HCT116 (cell line): ENCODE results near the gene HOXD3. TPM values are rescaled to one million over a fixed set of nuclear protein-coding genes. Genes with fewer than 3 reads are reported as not detected.

Experiments used
- ATAC-seq: fragments of 200-7000 bp; cut with Tn5 transposase; 2 replicates; pipeline ENCODE4 v1.9.1; 2020; ENCODE audit warnings: mild to moderate bottlenecking, moderate library complexity
- BruUV-seq: library from RNA; stranded (reverse); fragments of 400-500 nt; replicated peaks from 2 replicates; lab custom pipeline; 2021; lab: Mats Ljungman, UMichigan
- CTCF ChIA-PET: fragments of 300-600 bp; sonication (Branson Sonifier 250); formaldehyde crosslinking; loops from one replicate; lab custom pipeline; 2021; ENCODE audit warnings: antibody characterized with exemption; lab: Charles Lee
- POLR2A ChIA-PET: fragments of 300-600, 350-600 bp; sonication (Branson Sonifier 250); formaldehyde crosslinking; loops from one replicate; lab custom pipeline; 2021; ENCODE audit warnings: antibody characterized with exemption; lab: Charles Lee
- RAD21 ChIA-PET, 2 experiments: fragments of 300-600 bp; sonication (Branson Sonifier 250); formaldehyde crosslinking; loops; one replicate each; lab custom pipeline; 2023; ENCODE audit warnings: low total read pairs in 2 of 2; ENCODE audit not compliant: uncharacterized antibody in 2 of 2, unreplicated experiment in 2 of 2, low non-redundant PET in 1 of 2; lab: Charles Lee
- DNase-seq: peaks from one replicate; pipeline ENCODE4 v3.0.0-alpha.2; 2010; ENCODE audit warnings: low read depth, low spot score
- H2AFZ ChIP-seq: fragments of 200-600 bp; shearing (Covaris generic), sonication (generic); 2 replicates; pipeline ENCODE4 v1.6.1; 2017; ENCODE audit warnings: low read depth, mixed run types, mixed read lengths, antibody characterized with exemption, low read length; ENCODE audit not compliant: poor library complexity, severe bottlenecking
- H3K27ac ChIP-seq: 2 replicates; pipeline ENCODE4 v1.5.1; 2012; ENCODE audit warnings: low read depth, low read length
- H3K27me3 ChIP-seq: fragments of 200-600 bp; sonication (generic); 2 replicates; pipeline ENCODE4 v1.6.1; 2016; ENCODE audit warnings: mixed run types, low read length, mixed read lengths; ENCODE audit not compliant: insufficient read depth
- H3K36me3 ChIP-seq, 2 experiments: fragments of 200-500 bp in 1 of 2; fragments of 200-600 bp in 1 of 2; sonication (Bioruptor generic) in 1 of 2; sonication (generic) in 1 of 2; 2 replicates each; pipeline versions ENCODE4 v1.5.1 to v1.6.1; 2014 to 2016; ENCODE audit warnings: low read length in 2 of 2, inconsistent platforms in 1 of 2, mixed read lengths in 1 of 2, mixed run types in 1 of 2; ENCODE audit not compliant: insufficient read depth in 2 of 2, control insufficient read depth in 1 of 2
- H3K4me1 ChIP-seq, 2 experiments: fragments of 200-600 bp in 1 of 2; sonication (generic) in 1 of 2; 2 replicates each; pipeline versions ENCODE4 v1.5.1 to v1.6.1; 2012 to 2017; ENCODE audit warnings: low read length in 2 of 2, inconsistent platforms in 1 of 2, mild to moderate bottlenecking in 1 of 2, mixed read lengths in 1 of 2, mixed run types in 1 of 2, moderate library complexity in 1 of 2; ENCODE audit not compliant: insufficient read depth in 2 of 2, control insufficient read depth in 1 of 2
- H3K4me2 ChIP-seq: fragments of 200-600 bp; sonication (generic); 2 replicates; pipeline ENCODE4 v1.6.1; 2017; ENCODE audit warnings: mixed run types, low read length, mixed read lengths
- H3K4me3 ChIP-seq, 2 experiments: fragments of 200-600 bp in 1 of 2; sonication (generic) in 1 of 2; replicated peaks in 1 of 2; 2 replicates each; pipeline ENCODE4 v1.5.1; 2011 to 2016; ENCODE audit warnings: low read length in 2 of 2, control low read depth in 1 of 2, low read depth in 1 of 2, mild to moderate bottlenecking in 1 of 2, mixed read lengths in 1 of 2, mixed run types in 1 of 2
- H3K79me2 ChIP-seq: fragments of 200-600 bp; sonication (generic); 2 replicates; pipeline ENCODE4 v1.6.1; 2017; ENCODE audit warnings: mild to moderate bottlenecking, mixed run types, low read length, moderate library complexity, mixed read lengths; ENCODE audit not compliant: insufficient read depth
- H3K9ac ChIP-seq: fragments of 200-600 bp; sonication (generic); 2 replicates; pipeline ENCODE4 v1.6.1; 2016; ENCODE audit warnings: low read length, mixed read lengths
- H3K9me2 ChIP-seq: fragments of 200-600 bp; sonication (generic), shearing (Covaris generic); 2 replicates; pipeline ENCODE4 v1.6.1; 2017; ENCODE audit warnings: mixed run types, mild to moderate bottlenecking, moderate library complexity; ENCODE audit not compliant: insufficient read depth
- H3K9me3 ChIP-seq, 2 experiments: fragments of 200-500 bp in 1 of 2; fragments of 200-600 bp in 1 of 2; sonication (Bioruptor generic) in 1 of 2; sonication (generic) in 1 of 2; 2 replicates each; pipeline ENCODE4 v1.6.1; 2014 to 2017; ENCODE audit warnings: low read length in 2 of 2, mixed read lengths in 2 of 2, inconsistent platforms in 1 of 2, low read depth in 1 of 2, mild to moderate bottlenecking in 1 of 2, mixed run types in 1 of 2, moderate library complexity in 1 of 2; ENCODE audit not compliant: control insufficient read depth in 1 of 2, insufficient read depth in 1 of 2
- H4K20me1 ChIP-seq: fragments of 200-600 bp; sonication (generic), shearing (Covaris generic); 2 replicates; pipeline ENCODE4 v1.6.1; 2017; ENCODE audit warnings: mixed run types, mild to moderate bottlenecking, moderate library complexity; ENCODE audit not compliant: insufficient read depth
- ATF3 ChIP-seq: IDR thresholded peaks from 2 replicates; pipeline ENCODE4 v1.6.1; 2012
- CBX3 ChIP-seq: IDR thresholded peaks from 2 replicates; pipeline ENCODE4 v1.6.1; 2012; ENCODE audit warnings: low read depth
- CTCF ChIP-seq, 3 experiments: fragments of 200-600 bp in 1 of 3; sonication (generic) in 1 of 3; IDR thresholded peaks in 2 of 3; conservative IDR thresholded peaks in 1 of 3; 2 replicates each; pipeline ENCODE4 v1.5.1; 2012 to 2017; ENCODE audit warnings: low read depth in 2 of 3, low read length in 2 of 3, antibody characterized with exemption in 1 of 3, borderline replicate concordance in 1 of 3, control low read depth in 1 of 3, mild to moderate bottlenecking in 1 of 3, mixed read lengths in 1 of 3, mixed run types in 1 of 3, moderate library complexity in 1 of 3; ENCODE audit not compliant: insufficient read depth in 1 of 3
- EZH2 ChIP-seq: fragments of 200-600 bp; sonication (generic); IDR thresholded peaks from 2 replicates; pipeline ENCODE4 v1.6.1; 2017; ENCODE audit warnings: antibody characterized with exemption, mixed run types
- EZH2phosphoT487 ChIP-seq: fragments of 200-600 bp; IDR thresholded peaks from 2 replicates; pipeline ENCODE4 v1.6.1; 2018; ENCODE audit warnings: antibody characterized with exemption, borderline replicate concordance
- FOSL1 ChIP-seq: IDR thresholded peaks from 2 replicates; pipeline ENCODE4 v1.6.1; 2012; ENCODE audit warnings: low read depth
- JUND ChIP-seq: IDR thresholded peaks from 2 replicates; pipeline ENCODE4 v1.6.1; 2012
- MAX ChIP-seq: IDR thresholded peaks from 2 replicates; pipeline ENCODE4 v1.6.1; 2012
- POLR2A ChIP-seq: IDR thresholded peaks from 2 replicates; pipeline ENCODE4 v1.7.0; 2011; ENCODE audit warnings: borderline replicate concordance; ENCODE audit not compliant: insufficient read depth, insufficient read length; ENCODE audit errors: extremely low read depth
- REST ChIP-seq: IDR thresholded peaks from 2 replicates; pipeline ENCODE4 v1.6.1; 2012; ENCODE audit warnings: low read depth
- SIN3A ChIP-seq: IDR thresholded peaks from 2 replicates; pipeline ENCODE4 v1.6.1; 2012; ENCODE audit warnings: low read depth
- SRF ChIP-seq: IDR thresholded peaks from 2 replicates; pipeline ENCODE4 v1.6.1; 2012; ENCODE audit warnings: low read depth
- TCF7L2 ChIP-seq: IDR thresholded peaks from 2 replicates; pipeline ENCODE4 v1.7.0; 2011; ENCODE audit warnings: borderline replicate concordance, inconsistent platforms; ENCODE audit not compliant: insufficient read depth, insufficient read length; ENCODE audit errors: extremely low read depth
- YY1 ChIP-seq: IDR thresholded peaks from 2 replicates; pipeline ENCODE4 v1.6.1; 2011; ENCODE audit warnings: low read length, low read depth, moderate library complexity, mild to moderate bottlenecking; ENCODE audit not compliant: insufficient replicate concordance; ENCODE audit errors: extremely low read depth
- ZBTB33 ChIP-seq: IDR thresholded peaks from 2 replicates; pipeline ENCODE4 v1.6.1; 2011; ENCODE audit warnings: mild to moderate bottlenecking, low read length, moderate library complexity; ENCODE audit not compliant: insufficient replicate concordance; ENCODE audit errors: extremely low read depth
- ZFX ChIP-seq: fragments of 450-650 bp; IDR thresholded peaks from 2 replicates; pipeline ENCODE4 v1.6.1; 2017
- ZNF274 ChIP-seq: fragments of 200-500 bp; sonication (Bioruptor generic); IDR thresholded peaks from 2 replicates; pipeline ENCODE4 v1.6.1; 2014; ENCODE audit warnings: mild to moderate bottlenecking, low read depth, low read length, inconsistent platforms
- intact Hi-C: fragments of 100-400 bp; cut with micrococcal nuclease; formaldehyde crosslinking; loops from 2 replicates; pipeline ENCODE4 v1.10.0; 2022
- total RNA-seq: library from RNA; stranded (reverse); gene quantifications from one replicate; pipeline ENCODE4 v1.2.1, GENCODE V29; 2021; ENCODE audit not compliant: unreplicated experiment

HOXD3 gene
- total RNA-seq, 1 experiment from 2014 or later = 1.4 TPM

GRCh38 chr2:176110415-176111308, 46.4 kb upstream of the HOXD3 start:
- intact Hi-C loops = no loop called here
- Histone ChIP-seq H3K9ac (no peak overlapping the region), H3K4me3 (no peak overlapping the region), H4K20me1 (no peaks in the 10 kb centered on the region), H3K4me1 (peaks cover 0 to 18% of the 10 kb centered on the region in 2 experiments; a peak in 1 of 4 replicates), H3K9me2 (no peaks in the 10 kb centered on the region), H3K27ac (no peak overlapping the region), H2AFZ (peak overlapping the region; percentile 88), H3K9me3 (no peaks in the 10 kb centered on the region), H3K79me2 (no peaks in the 10 kb centered on the region), H3K36me3 (no peaks in the 10 kb centered on the region), H3K27me3 (no peaks in the 10 kb centered on the region), H3K4me2 (peak overlapping the region; percentile 37)
- no TSS peak for BruUV-seq
- POLR2A ChIA-PET = no interaction called here
- RAD21 ChIA-PET = no interaction called here
- CTCF ChIA-PET = interaction anchor here (0.7 to 2.2 kb wide), 9 partner anchors 9 to 782 kb away, joined by 3 to 11 read pairs (median 7); no protein-coding TSS in a partner anchor
- TF ChIP-seq ZNF274 = no peak
- TF ChIP-seq ZFX = no peak
- TF ChIP-seq JUND = no peak
- no peak for TF ChIP-seq ZBTB33
- TF ChIP-seq EZH2phosphoT487 = no peak
- TF ChIP-seq MAX = no peak
- TF ChIP-seq CBX3 = no peak
- no peak for TF ChIP-seq CTCF (IDR thresholded peaks at IDR 0.05 in 2 of 3, conservative IDR thresholded peaks at IDR 0.05 in 1 of 3; ENCODE audit: borderline replicate concordance in 1 of 3, insufficient read depth in 1 of 3, low read depth in 2 of 3, low read length in 2 of 3)
- TF ChIP-seq SRF = no peak
- no peak for TF ChIP-seq SIN3A
- no peak for TF ChIP-seq TCF7L2
- no peak for TF ChIP-seq EZH2
- no peak for TF ChIP-seq REST
- no peak for TF ChIP-seq POLR2A
- no peak for TF ChIP-seq FOSL1
- no peak for TF ChIP-seq ATF3
- no peak for TF ChIP-seq YY1
- DNase-seq (no peak), ATAC-seq (no peak)
